PC-3 (cell line): ENCODE measurements around the gene CHRM2. TPM values are rescaled to one million over a fixed set of nuclear protein-coding genes. Genes with fewer than 3 reads are reported as not detected.

Experiments
- ATAC-seq: fragments of 200-7000 bp; cut with Tn5 transposase; 2 replicates; pipeline ENCODE4 v1.9.1; 2020; ENCODE audit warnings: mild to moderate bottlenecking, moderate library complexity
- BruUV-seq: library from RNA; stranded (reverse); fragments of 400-500 nt; replicated peaks from 2 replicates; lab custom pipeline; 2021; lab: Mats Ljungman, UMichigan
- CTCF ChIA-PET: fragments of 300-600 bp; sonication (Branson Sonifier 250); formaldehyde crosslinking; loops from one replicate; lab custom pipeline; 2022; ENCODE audit warnings: antibody characterized with exemption; lab: Charles Lee
- POLR2A ChIA-PET: fragments of 300-600 bp; sonication (Branson Sonifier 250); formaldehyde crosslinking; loops from one replicate; lab custom pipeline; 2022; ENCODE audit warnings: antibody characterized with exemption; ENCODE audit not compliant: unreplicated experiment; lab: Charles Lee
- DNase-seq: peaks from one replicate; pipeline ENCODE4 v3.0.0-alpha.2; 2015
- H2AFZ ChIP-seq: fragments of 300-600 bp; sonication (generic); 2 replicates; pipeline ENCODE4 v1.6.0; 2016; ENCODE audit warnings: antibody characterized with exemption, low read length
- H3F3A ChIP-seq: fragments of 300-600 bp; sonication (generic); one replicate; pipeline ENCODE4 v1.6.0; 2017; ENCODE audit warnings: antibody characterized with exemption, low read length, control low read depth, mild to moderate bottlenecking; ENCODE audit not compliant: unreplicated experiment
- H3K27ac ChIP-seq: fragments of 300-600 bp; sonication (generic); 2 replicates; pipeline ENCODE4 v1.5.1; 2016; ENCODE audit warnings: mild to moderate bottlenecking, low read length
- H3K27me3 ChIP-seq: fragments of 300-600 bp; sonication (generic); 2 replicates; pipeline ENCODE4 v1.6.1; 2016; ENCODE audit warnings: low read length, mixed read lengths
- H3K36me3 ChIP-seq: fragments of 300-600 bp; sonication (generic); 2 replicates; pipeline ENCODE4 v1.6.1; 2016; ENCODE audit warnings: low read depth, mixed run types, low read length, mixed read lengths
- H3K4me1 ChIP-seq: fragments of 300-600 bp; sonication (generic); 2 replicates; pipeline ENCODE4 v1.5.1; 2016; ENCODE audit warnings: low read length; ENCODE audit not compliant: insufficient read depth
- H3K4me2 ChIP-seq: fragments of 300-600 bp; sonication (generic); 2 replicates; pipeline ENCODE4 v1.6.0; 2016; ENCODE audit warnings: low read length
- H3K4me3 ChIP-seq: fragments of 300-600 bp; sonication (generic); 2 replicates; pipeline ENCODE4 v1.5.1; 2016; ENCODE audit warnings: mild to moderate bottlenecking, low read length, mixed read lengths
- H3K79me2 ChIP-seq: fragments of 300-600 bp; sonication (generic); 2 replicates; pipeline ENCODE4 v1.6.1; 2017; ENCODE audit warnings: low read length, mixed read lengths
- H3K9ac ChIP-seq: fragments of 300-600 bp; sonication (generic); 2 replicates; pipeline ENCODE4 v1.6.0; 2016; ENCODE audit warnings: mild to moderate bottlenecking, low read length
- H3K9me2 ChIP-seq: fragments of 300-600 bp; sonication (generic); replicated peaks from 2 replicates; pipeline ENCODE4 v1.6.1; 2016; ENCODE audit warnings: mixed run types, low read length, mixed read lengths
- H3K9me3 ChIP-seq: fragments of 300-600 bp; sonication (generic); 2 replicates; pipeline ENCODE4 v1.6.1; 2016; ENCODE audit warnings: low read length, mixed read lengths
- H4K20me1 ChIP-seq: fragments of 300-600 bp; sonication (generic); 2 replicates; pipeline ENCODE4 v1.6.1; 2016; ENCODE audit warnings: low read length, mixed read lengths
- EZH2 ChIP-seq: fragments of 300-600 bp; sonication (generic); IDR thresholded peaks from one replicate; pipeline ENCODE4 v1.6.1; 2017; ENCODE audit warnings: antibody characterized with exemption, mild to moderate bottlenecking, low read length; ENCODE audit not compliant: unreplicated experiment
- EZH2phosphoT487 ChIP-seq: fragments of 300-600 bp; sonication (generic); IDR thresholded peaks from 2 replicates; pipeline ENCODE4 v1.6.1; 2018; ENCODE audit warnings: mild to moderate bottlenecking, antibody characterized with exemption, low read length, borderline replicate concordance
- intact Hi-C: fragments of 100-400 bp; cut with micrococcal nuclease; formaldehyde crosslinking; loops from 2 replicates; pipeline ENCODE4 v1.9.0; 2023
- total RNA-seq: library from RNA; depleted of rRNA; stranded (reverse); fragments of >200 nt; gene quantifications from 2 replicates; pipeline ENCODE4 v1.2.3, GENCODE V29; 2014
- TF ChIP-seq, protein P1 (sequence below): fragments of 300-600 bp; sonication (generic); conservative IDR thresholded peaks from 2 replicates; pipeline ENCODE4 v1.5.1; 2017; ENCODE audit warnings: antibody characterized with exemption, low read depth, mild to moderate bottlenecking, low read length

Gene CHRM2
- total RNA-seq, 1 experiment from 2014 or later: not detected

DNA sequence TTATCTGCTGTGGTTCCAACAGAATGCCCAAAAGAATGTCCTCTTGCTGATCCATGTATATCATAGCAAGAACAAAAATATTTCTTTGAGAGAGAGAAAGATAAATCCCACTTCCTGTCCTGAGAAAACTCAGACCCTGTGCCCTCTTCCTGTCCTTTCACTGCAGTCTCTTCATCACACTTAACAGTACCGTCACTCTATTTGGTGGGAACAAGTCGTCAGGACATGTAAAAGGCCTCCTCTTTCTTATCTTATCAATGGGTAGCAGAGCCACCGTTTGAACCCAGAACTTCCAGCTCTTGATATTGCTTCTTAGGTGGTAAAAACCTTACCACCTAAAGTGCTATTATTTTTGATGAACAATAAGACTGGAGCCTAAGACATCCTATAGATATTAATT is 43.9 kb downstream of the CHRM2 start:
- no peaks in the 10 kb centered on the region for H3F3A ChIP-seq
- H3K36me3 ChIP-seq: no peaks in the 10 kb centered on the region
- no peak overlapping the region for H3K9ac ChIP-seq
- TF ChIP-seq EZH2phosphoT487 (no peak), EZH2 (no peak)
- TF ChIP-seq, protein P1, sequence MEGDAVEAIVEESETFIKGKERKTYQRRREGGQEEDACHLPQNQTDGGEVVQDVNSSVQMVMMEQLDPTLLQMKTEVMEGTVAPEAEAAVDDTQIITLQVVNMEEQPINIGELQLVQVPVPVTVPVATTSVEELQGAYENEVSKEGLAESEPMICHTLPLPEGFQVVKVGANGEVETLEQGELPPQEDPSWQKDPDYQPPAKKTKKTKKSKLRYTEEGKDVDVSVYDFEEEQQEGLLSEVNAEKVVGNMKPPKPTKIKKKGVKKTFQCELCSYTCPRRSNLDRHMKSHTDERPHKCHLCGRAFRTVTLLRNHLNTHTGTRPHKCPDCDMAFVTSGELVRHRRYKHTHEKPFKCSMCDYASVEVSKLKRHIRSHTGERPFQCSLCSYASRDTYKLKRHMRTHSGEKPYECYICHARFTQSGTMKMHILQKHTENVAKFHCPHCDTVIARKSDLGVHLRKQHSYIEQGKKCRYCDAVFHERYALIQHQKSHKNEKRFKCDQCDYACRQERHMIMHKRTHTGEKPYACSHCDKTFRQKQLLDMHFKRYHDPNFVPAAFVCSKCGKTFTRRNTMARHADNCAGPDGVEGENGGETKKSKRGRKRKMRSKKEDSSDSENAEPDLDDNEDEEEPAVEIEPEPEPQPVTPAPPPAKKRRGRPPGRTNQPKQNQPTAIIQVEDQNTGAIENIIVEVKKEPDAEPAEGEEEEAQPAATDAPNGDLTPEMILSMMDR: no peak
- H3K9me2 ChIP-seq: no peaks in the 10 kb centered on the region
- no peaks in the 10 kb centered on the region for H3K79me2 ChIP-seq
- H3K4me3 ChIP-seq: no peak overlapping the region
- POLR2A ChIA-PET: no interaction called here
- H4K20me1 ChIP-seq: no peaks in the 10 kb centered on the region
- DNase-seq: no peak
- intact Hi-C loops: no loop called here
- CTCF ChIA-PET: no interaction called here
- no peaks in the 10 kb centered on the region for H3K9me3 ChIP-seq
- H3K4me1 ChIP-seq: no peaks in the 10 kb centered on the region
- peaks cover 18% of the 10 kb centered on the region; the same call in 1 of the 2 replicates for H3K27me3 ChIP-seq
- H2AFZ ChIP-seq: no peak overlapping the region
- no TSS peak for BruUV-seq
- ATAC-seq: no peak
- H3K4me2 ChIP-seq: no peak overlapping the region
- no peak overlapping the region for H3K27ac ChIP-seq

DNA sequence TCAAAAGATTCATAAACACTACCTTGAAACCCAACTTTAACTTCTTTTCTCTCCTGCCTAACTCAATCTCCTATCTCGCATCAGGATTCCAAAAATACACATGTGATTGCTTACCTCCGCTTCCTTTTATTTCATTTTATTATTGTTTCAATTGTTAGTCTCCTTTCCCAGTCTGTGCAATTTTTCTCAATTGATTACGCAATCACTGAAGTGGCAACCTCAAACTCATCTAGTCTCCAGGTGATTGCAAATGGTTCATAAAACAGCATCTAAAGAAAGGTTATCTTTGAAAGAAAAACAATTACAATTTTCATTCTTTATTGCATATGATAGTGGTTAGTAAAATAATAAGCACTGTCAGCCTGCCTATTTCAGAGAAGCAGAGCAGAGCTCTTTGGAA is 45.6 kb downstream of the CHRM2 start:
- Histone ChIP-seq H3K27me3 (0 out of 2 replicates have a peak, but pooled peaks cover 10% of the 10 kb centered on the region), H3K27ac (no peak overlapping the region), H3K9ac (no peak overlapping the region), H3K4me2 (no peak overlapping the region), H3F3A (no peaks in the 10 kb centered on the region), H2AFZ (no peak overlapping the region), H3K9me3 (no peaks in the 10 kb centered on the region), H4K20me1 (no peaks in the 10 kb centered on the region), H3K9me2 (no peaks in the 10 kb centered on the region), H3K79me2 (no peaks in the 10 kb centered on the region), H3K36me3 (no peaks in the 10 kb centered on the region), H3K4me1 (no peaks in the 10 kb centered on the region), H3K4me3 (no peak overlapping the region)
- ATAC-seq (no peak), DNase-seq (no peak)
- intact Hi-C loops: no loop called here
- no peak for TF ChIP-seq EZH2phosphoT487
- TF ChIP-seq, protein P1: no peak
- POLR2A ChIA-PET: no interaction called here
- BruUV-seq: no TSS peak
- CTCF ChIA-PET: no interaction called here

DNA sequence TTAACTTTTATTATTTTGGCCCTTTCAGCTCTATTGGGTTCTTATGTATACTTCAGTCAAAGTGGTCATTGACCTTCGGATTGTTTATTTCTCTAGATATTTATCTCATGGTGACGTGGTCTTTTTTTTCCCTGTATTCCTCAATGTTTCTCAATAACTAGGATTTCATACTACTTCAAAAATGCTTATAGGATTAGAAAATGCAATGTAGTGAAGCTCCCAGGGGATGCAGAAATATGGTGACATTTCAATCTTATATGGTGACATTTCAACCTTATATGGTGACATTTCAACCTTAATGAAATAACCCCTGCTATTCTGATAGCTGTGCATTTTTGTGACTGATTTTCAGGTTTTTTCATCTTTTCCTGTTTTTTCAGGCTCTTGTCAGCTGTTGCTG is 51.4 kb downstream of the CHRM2 start:
- CTCF ChIA-PET: no interaction called here
- intact Hi-C loops: no loop called here

More for the DNA sequence above, 51.4 kb downstream of the CHRM2 start:
- DNase-seq: no peak
- Histone ChIP-seq H3K9me3 (no peaks in the 10 kb centered on the region), H3K4me3 (no peak overlapping the region), H3K36me3 (no peaks in the 10 kb centered on the region), H3K9me2 (no peaks in the 10 kb centered on the region), H3F3A (no peaks in the 10 kb centered on the region), H3K27ac (no peak overlapping the region), H3K9ac (no peak overlapping the region), H3K4me2 (no peak overlapping the region), H3K27me3 (0 out of 2 replicates have a peak, but pooled peaks cover 15% of the 10 kb centered on the region), H4K20me1 (no peaks in the 10 kb centered on the region), H2AFZ (no peak overlapping the region), H3K4me1 (no peaks in the 10 kb centered on the region), H3K79me2 (no peaks in the 10 kb centered on the region)
- ATAC-seq: no peak
- POLR2A ChIA-PET: no interaction called here
- no peak for TF ChIP-seq EZH2
- TF ChIP-seq, protein P1: no peak
- no peak for TF ChIP-seq EZH2phosphoT487
- BruUV-seq: no TSS peak
